Measurements from ENCODE around the gene WDR31. TPM values are rescaled to one million over a fixed set of nuclear protein-coding genes. Genes with fewer than 3 reads are reported as not detected.
"Not testable (repeated sequence)": the region's sequence is repeated elsewhere in the genome, so short reads cannot be mapped to it uniquely, and the experiment has no call there.

WDR31 gene
- 0.14 and 0.35 TPM in 2 replicates for total RNA-seq

DNA sequence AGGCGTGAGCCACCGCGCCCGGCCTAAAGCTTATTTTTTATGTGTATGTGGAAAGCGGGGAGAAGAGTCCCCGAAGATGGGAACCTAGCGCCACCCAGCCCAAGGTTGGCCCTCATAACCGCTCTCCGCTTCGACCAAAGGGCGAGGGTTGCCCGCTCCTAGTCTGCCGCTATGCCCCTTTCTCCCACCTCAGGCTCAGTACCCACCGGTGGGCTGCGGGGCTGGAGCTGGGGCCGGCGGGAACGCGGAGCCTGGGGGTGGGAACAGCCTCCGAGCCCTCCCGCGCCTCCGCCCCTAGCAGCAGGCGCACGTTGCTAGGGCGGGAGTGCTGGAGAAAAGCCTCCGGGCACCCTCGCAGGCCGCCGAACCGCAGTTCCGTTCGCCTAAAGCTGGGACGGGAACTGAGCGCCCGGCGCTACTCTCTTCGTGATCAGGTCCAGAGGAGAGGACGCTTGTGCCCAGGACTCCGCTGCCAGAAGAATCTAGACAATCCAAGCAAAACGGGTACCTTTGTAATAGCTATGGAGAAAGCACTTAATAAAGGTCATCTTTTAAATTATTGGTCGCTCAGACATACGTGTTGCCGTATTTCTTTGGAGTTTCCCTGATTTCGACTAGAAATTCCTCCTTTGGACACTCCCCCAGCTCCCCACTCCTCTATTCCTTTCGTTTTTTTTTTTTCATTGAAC is at the start of gene WDR31:
Gene WDR31 (minus strand): TSS at position 265 of the 689 bp plus-strand sequence. CDS start 8,253 bp downstream, outside the sequence.
- DNase-seq (ENCODE audit: low read depth): no peak
- peak within 1 kb of the TSS; percentile 74 for H3K4me3 ChIP-seq (ENCODE audit: low read depth, low read length)
- no peak for TF ChIP-seq CTCF (conservative IDR thresholded peaks at IDR 0.05; ENCODE audit: low read depth, low read length)

DNA sequence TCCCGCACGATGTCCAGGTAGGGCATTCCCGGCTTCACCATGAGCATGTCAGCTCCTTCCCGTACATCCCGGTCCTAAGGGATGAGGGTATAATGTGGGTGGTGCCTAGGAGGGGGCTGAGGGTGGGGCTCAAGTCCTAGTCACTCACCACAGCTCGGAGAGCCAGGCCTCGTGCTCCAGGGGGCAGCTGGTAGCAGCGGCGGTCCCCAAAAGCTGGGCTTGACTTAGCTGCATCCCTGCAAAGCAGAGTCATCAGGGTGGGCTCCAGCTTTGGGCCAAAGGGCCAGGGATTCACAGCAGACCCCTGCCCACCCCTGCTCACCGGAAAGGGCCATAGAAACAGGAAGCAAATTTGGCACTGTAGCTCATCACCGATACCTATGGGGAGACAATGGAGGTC is 49.4 kb upstream of the WDR31 start:
- H3K4me3 ChIP-seq (ENCODE audit: low read depth, low read length): no peak overlapping the region
- TF ChIP-seq CTCF (conservative IDR thresholded peaks at IDR 0.05; ENCODE audit: low read depth, low read length): no peak
- DNase-seq (ENCODE audit: low read depth): no peak

GRCh38 chr9:113388833-113389232 is 48.8 kb upstream of the WDR31 start:
- DNase-seq (ENCODE audit: low read depth): no peak
- no peak overlapping the region for H3K4me3 ChIP-seq (ENCODE audit: low read depth, low read length)
- no peak for TF ChIP-seq CTCF (conservative IDR thresholded peaks at IDR 0.05; ENCODE audit: low read depth, low read length)

GRCh38 chr9:113387560-113388230 is 47.6 kb upstream of the WDR31 start:
- DNase-seq (ENCODE audit: low read depth): no peak
- no peak for TF ChIP-seq CTCF (conservative IDR thresholded peaks at IDR 0.05; ENCODE audit: low read depth, low read length)
- H3K4me3 ChIP-seq (ENCODE audit: low read depth, low read length): no peak overlapping the region

DNA sequence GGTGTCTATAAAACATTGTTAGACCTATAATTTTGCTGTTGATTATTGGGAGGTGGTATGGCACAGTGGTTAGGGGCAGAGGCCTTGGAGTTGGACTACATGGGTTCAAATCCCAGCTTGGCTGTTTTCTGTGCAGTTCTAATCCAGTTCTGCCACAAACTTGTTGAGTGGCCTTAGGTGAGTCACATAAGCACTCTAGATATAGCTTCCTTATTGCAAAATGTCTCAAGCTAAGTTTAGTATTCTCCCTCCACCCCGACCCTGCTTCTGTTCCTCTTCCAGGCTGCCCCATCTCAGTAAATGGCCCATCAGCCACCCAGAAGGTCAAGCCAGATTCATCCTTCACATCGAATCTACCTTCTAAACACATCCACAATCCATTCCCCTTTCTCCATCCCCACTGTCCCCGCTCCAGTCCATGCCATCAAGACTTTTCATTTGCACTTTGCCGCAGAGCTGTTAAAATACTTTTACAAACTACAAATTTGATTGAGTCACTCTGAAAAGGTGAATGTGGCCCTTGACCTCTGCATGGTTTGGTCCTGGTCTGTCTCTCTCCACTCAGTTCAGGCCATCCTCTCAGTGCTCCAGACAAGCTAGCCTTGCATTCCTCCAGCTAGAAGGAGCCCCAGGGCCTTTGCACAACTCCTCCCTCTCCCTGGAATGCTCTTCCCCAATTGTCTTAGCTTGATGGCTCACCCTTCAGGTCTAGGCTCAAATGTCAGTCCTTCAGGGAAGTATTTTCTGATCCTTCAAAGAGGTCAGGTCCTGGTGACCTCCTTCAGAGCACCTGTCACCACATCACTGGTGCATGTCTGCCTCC is 46.7 kb upstream of the WDR31 start:
- no peak overlapping the region for H3K4me3 ChIP-seq (ENCODE audit: low read depth, low read length)
- TF ChIP-seq CTCF (conservative IDR thresholded peaks at IDR 0.05; ENCODE audit: low read depth, low read length): no peak
- DNase-seq (ENCODE audit: low read depth): no peak

DNA sequence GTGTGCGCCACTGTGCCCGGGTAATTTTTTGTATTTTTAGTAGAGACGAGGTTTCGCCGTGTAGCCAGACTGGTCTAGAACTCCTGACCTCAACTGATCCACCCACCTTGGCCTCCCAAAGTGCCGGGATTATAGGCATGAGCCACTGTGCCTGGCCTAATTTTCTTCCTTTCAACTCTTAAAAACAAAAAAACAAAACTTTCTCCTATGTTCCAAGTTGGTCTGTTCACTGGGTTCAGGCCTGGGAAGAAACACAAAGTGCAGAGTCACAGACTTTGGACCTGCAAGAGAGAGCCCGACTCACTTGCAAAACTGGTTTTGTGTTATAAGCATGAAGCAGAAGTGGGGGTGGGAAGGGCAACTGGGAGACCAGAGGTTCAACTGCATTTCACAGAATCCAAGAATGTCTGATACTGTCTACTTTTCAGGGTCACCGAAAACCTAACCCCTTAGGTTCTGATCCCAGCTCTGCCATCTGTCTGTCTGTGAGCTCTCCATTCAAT is 41.9 kb upstream of the WDR31 start:
- H3K4me3 ChIP-seq (ENCODE audit: low read depth, low read length): no peak overlapping the region
- no peak for DNase-seq (ENCODE audit: low read depth)
- no peak for TF ChIP-seq CTCF (conservative IDR thresholded peaks at IDR 0.05; ENCODE audit: low read depth, low read length)

GRCh38 chr9:113381441-113381840 is 41.4 kb upstream of the WDR31 start:
- not testable (repeated sequence) for H3K4me3 ChIP-seq (ENCODE audit: low read depth, low read length); DNase-seq (ENCODE audit: low read depth)
